Stimulated activated CD8-positive, alpha-beta memory T cell treated with anti-CD3 and anti-CD28 coated beads, Interleukin-4, amount 100 ng/mL, for 24 hours (primary cell): ENCODE data around the gene DAB2IP.
A peak's percentile ranks its signal among the peaks of the same experiment; 100 is the strongest.

ENCODE experiments used
- DNase-seq: peaks from one replicate; pipeline ENCODE4 v3.0.0-alpha.2; 2020; ENCODE audit warnings: low read depth

DAB2IP gene

DNA sequence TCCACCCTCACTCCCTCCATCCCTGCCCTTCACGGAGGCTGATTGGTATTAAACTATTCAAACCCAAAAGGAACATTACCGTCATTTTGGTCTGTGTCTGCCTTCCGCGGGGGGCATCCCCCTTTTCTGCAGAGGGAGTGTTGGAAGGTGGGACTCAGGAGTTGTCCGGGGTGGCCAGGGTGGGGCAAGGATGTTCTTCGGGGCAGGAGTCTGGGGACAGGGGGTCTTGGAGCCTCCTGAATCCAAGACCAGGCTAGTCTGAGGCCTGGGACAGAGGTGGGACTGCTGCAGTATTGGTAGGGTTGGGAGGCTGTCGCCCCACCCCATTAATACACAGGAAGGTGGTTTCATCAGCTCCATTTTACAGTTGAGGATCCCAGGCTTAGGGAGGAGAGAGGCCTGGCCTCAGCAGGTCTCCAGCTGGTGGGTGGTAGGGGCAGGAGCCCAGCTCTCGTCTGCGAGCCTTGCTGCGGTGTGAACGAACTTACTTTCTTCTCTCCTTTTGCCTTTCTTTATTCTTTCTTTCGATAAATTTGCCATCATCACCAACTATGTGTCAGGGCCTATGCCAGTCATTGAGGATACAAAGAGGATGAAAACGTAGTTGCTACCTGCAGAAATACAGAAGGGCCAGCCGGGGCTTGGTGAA, 33.8 kb downstream of the DAB2IP start:
- DNase-seq, result no peak

GRCh38 chr9:121685795-121686377, 34.5 kb downstream of the DAB2IP start:
- no peak for DNase-seq

DNA sequence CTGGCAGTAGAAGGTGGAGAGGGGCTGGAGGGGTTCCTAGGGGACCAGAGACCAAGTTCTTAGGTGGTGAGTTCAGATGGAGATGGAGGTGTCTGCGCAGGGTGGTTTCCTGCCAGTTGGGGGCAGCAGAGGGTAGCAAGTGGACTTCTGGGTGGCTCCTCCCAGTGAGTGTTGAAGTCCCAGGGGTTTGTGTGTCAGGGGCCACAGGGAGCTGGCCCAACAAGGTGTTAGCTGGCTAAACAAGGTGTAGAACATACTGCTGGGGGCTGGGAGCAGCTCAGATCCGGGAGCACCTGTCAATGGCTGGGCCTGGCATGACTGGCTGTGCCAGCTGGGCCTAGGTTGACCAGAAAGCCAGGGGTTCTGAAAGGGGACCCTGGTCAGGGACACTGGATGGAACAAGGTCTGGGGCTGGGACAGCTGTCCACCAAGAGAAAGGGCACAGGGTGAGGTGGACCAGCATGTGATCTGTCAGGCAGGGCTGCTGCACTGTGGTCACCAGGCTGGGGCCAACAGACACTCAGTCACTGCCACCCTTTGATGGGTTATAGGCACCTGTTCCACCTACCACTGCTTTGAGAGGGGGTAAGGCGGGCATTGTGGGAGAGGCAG, 35.6 kb downstream of the DAB2IP start:
- peak; percentile 52 for DNase-seq

GRCh38 chr9:121688146-121688680, 36.8 kb downstream of the DAB2IP start:
- DNase-seq, result no peak

DNA sequence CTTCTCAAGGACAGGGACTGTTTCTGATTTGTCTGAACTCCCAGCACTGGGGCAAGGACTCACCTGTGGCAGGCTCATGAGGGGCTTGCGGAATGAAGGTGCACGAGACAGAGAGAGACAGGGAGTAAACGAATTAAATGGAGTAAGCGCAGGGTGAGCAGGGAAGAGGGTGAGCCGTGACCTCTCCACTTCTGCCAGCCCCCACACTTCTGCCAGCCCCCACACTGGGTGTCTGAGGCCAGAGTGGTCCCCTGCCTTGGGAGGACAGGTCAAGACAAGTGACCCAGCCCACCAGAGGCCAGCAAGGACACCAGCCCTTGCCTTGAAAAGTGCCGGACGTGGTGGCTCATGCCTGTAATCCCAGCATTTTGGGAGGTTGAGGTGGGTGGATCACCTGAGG, 37.2 kb downstream of the DAB2IP start:
- no peak for DNase-seq

GRCh38 chr9:121689461-121690157, 38.2 kb downstream of the DAB2IP start:
- no peak for DNase-seq

DNA sequence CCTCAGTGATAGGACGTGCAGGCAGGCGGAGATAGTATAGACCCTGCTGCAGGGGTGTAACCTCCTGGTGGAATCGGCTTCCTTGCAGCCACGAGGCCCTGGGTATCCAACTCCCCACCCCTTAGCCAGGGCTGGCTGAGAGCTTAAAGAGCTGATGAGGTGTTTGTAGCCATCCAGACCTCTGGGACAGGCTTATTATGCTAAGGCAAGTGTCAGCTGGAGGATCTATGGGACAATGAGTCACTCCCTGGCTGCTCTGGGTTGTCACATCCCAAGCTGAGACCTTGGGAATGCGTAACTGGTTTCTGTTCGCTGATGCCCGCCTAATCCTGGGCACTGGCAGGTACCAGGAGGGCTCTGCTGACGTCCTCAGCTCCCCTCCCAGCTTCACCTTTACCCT, 38.9 kb downstream of the DAB2IP start:
- DNase-seq, result no peak

DNA sequence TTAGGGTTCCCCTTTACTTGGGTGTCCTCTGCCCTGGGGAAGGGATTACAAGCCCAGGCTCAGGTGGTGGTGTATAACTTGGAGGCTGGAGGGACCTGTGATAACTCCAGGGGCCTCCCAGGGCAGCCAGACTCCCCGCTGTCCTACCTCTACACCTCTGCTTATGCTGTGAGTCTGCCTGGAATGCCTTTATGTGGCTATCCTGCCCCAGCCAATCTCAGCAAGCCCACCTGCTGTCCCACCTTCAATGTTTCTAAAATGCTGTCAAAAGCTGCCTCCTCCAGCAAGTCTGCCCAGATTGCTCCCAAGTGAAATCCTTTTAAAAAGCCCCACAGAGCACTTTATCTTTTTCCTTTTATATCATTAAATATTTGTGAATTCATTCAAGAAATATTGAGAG, 39.3 kb downstream of the DAB2IP start:
- DNase-seq, result no peak

DNA sequence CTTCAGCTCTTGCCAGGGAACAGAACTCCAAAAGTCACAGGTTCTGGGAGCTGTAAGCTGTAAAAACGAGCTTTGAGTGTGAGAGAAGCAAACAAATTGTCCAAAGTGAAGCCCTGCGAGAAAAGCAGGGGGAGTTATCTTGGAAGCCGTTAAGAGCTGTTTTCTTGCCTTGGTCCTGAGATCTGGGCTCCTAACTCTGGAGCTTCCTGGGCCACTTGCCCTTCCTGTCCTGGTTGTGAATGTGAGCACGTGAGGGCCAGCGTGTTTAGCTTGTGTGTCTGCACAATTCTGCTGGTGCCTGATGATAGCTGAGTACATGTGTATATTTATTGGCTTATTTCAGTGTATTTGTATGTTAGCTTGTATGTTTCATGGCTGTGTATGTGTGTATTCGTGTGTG, 40.5 kb downstream of the DAB2IP start:
- no peak for DNase-seq

DNA sequence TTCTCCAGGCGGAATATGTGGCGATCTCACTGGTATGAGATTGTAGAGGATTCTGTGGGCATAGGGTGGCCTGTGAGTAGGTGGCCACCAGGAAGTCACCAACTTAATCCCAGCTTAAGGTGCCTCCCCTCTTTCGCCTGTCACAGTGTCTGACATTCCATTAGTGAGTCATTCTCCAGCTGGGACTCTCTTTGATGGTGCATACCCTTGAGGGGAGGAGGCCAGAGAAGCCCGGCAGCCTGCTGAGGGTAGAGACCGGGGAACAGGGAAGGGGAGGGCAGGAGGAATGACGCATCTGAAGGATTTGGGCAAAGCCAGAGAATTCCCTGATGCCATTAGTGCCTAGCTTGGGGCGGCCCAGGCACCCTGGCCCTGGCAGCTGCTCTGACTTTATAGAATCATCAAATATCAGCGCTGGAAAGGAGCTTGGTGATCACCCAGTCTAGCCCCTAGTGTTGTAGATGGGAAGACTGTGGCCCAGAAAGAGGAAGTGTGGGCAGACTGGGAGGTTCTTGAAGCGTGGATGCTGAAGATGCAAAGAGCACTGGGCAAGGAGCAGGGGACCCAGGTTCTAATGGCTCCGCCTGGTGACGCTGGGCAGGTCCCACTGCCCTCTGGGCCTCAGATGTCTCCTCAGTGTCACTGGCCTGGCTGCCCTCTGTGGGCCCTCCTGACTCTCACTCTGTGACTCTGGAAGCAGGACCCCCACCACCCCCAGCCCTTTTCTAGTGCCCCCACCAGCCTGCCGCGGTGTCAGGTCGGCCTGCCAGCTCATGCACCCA, 41.4 kb downstream of the DAB2IP start:
- no peak for DNase-seq

DNA sequence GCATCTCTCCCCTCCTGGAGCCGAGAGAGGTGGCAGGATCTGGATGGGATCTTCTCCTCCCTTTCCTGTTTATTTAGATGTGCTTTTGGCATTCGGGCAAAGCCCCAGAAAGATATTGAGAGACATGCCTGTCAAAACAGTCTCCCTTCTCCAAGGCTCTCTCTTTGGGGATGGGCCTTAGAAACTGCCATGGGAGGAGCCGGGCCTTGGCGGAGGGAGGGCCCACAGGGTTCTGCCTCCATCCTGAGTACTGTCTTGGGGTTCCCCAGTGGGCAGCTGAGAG, 41.9 kb downstream of the DAB2IP start:
- no peak for DNase-seq

GRCh38 chr9:121694001-121694400, 42.6 kb downstream of the DAB2IP start:
- DNase-seq, result no peak

DNA sequence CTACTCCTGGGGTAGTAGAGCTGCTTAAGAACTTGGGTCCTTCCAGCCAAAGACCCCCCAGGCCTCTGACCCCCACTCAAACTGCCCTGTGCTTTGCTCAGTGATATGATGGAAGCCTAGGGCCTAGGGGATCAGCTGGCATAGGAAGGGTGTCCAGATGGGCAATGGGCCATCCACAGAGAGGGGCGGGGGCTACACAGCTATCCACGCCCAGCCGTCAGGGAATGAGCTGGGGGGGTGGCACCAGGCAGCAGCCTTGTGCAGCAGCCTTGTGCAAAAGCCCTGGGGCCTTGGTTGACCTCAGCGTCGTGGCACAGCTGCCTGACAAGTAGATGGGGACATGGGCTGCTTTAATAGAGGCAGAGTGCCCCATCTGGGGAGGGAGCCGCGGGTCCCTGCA, 43.2 kb downstream of the DAB2IP start:
- DNase-seq, result no peak

- no peak for DNase-seq
Measured at GRCh38 chr9:121696930-121697329, 45.5 kb downstream of the DAB2IP start.

GRCh38 chr9:121698627-121699570, 47.5 kb downstream of the DAB2IP start:
- peak; percentile 36 for DNase-seq

- DNase-seq, result no peak
Measured at GRCh38 chr9:121699571-121700164, 48.2 kb downstream of the DAB2IP start.

DNA sequence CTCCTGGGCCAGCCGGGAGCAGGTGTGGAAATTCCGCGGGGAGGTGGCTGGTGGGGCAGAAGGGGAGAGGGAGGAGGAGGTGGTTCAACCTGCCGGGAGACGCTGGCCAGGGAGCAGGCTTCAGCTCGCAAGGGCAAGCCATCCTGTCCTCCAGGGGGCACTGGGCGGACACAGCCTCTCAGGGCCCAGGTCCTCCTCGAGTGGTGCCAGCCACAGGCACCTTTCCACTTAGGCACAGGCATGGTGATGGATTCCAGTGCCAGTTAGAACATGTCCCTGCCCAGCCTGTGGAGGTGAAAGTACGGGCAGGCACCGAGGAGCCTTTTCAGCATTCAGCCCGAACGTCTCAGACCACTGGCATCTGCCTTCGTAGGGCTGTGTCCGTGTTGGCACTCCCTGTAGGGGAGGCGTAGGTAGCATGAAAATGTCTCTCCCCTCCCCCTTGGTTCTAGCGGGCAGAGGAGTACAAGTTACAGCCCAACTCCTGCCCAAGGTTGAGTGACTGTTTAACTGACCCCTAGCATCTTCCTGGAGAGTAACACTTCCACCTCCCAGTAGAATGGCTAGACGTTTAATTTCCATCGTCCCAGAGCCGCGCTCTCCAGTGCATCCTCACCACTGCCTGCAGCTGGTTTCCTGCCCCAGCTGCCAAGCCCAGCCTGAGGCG, 48.9 kb downstream of the DAB2IP start:
- peak; percentile 14 for DNase-seq

- DNase-seq, result no peak
Measured at GRCh38 chr9:121700832-121701419, 49.5 kb downstream of the DAB2IP start.

DNA sequence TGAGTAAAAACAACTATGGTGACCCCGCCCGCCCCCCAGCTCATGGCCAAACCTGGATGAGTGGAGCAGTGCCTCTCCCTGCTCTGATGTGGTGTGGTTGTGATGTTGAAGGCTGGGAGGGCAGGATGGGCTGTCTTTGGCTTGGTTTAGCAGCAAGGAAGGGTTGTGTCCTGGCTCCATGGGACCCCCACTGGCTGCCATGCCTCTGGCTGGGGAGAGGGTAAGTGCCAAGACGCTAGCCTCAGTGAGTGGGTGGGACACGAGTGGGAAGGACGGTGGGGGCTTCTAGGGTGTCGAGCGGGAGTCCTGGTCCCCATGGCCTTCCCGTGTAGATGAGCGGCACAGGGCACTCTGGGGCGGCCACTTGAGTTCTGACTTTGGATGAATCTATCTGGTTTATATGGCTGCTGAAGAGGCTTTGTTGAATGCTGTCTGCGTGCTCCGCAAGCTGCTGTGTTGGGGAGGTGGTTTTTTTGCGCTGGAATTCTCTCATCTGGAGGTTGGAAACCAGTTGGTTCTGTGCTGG, 50.4 kb downstream of the DAB2IP start:
- DNase-seq, result no peak
